ENCODE results near the gene IDE. TPM values are rescaled to one million over a fixed set of nuclear protein-coding genes. Genes with fewer than 3 reads are reported as not detected.

The IDE gene
- polyA plus RNA-seq, 1 experiment, result 15.1 TPM

GRCh38 chr10:92480413-92480812 lies 93.5 kb downstream of the IDE start:
- CTCF ChIA-PET, result no interaction called here
- POLR2A ChIA-PET, result no interaction called here
- Histone ChIP-seq H3K36me3 (ENCODE audit: control insufficient read depth, insufficient read depth, low read length) (peaks cover 2% of the 10 kb centered on the region), H3K4me3 (ENCODE audit: low read depth, low read length) (no peak overlapping the region), H3K27me3 (ENCODE audit: control insufficient read depth, insufficient read depth, low read length) (no peaks in the 10 kb centered on the region)
- TF ChIP-seq CTCF (IDR thresholded peaks at IDR 0.05; ENCODE audit: insufficient read depth, low read depth, low read length), result no peak
- no peak for DNase-seq (ENCODE audit: low read depth)

- Histone ChIP-seq H3K36me3 (ENCODE audit: control insufficient read depth, insufficient read depth, low read length) (peaks cover 4% of the 10 kb centered on the region), H3K4me3 (ENCODE audit: low read depth, low read length) (no peak overlapping the region), H3K27me3 (ENCODE audit: control insufficient read depth, insufficient read depth, low read length) (no peaks in the 10 kb centered on the region)
- TF ChIP-seq CTCF (IDR thresholded peaks at IDR 0.05; ENCODE audit: insufficient read depth, low read depth, low read length), result no peak
- DNase-seq (ENCODE audit: low read depth), result no peak
- POLR2A ChIA-PET, result no interaction called here
- CTCF ChIA-PET, result interaction anchor here (0.5 to 1.1 kb wide), 2 partner anchors 24 to 401 kb away, joined by 3 to 4 read pairs; no protein-coding TSS in a partner anchor
Observed at GRCh38 chr10:92479547-92479946, 94.3 kb downstream of the IDE start.

- Histone ChIP-seq H3K4me3 (ENCODE audit: low read depth, low read length) (no peak overlapping the region), H3K27me3 (ENCODE audit: control insufficient read depth, insufficient read depth, low read length) (no peaks in the 10 kb centered on the region), H3K36me3 (ENCODE audit: control insufficient read depth, insufficient read depth, low read length) (peaks cover 4% of the 10 kb centered on the region)
- ChIA-PET POLR2A (no interaction called here), CTCF (interaction anchor here (1.1 kb wide), 1 partner anchor 402 kb away, joined by 4 read pairs; no protein-coding TSS in a partner anchor)
- no peak for TF ChIP-seq CTCF (IDR thresholded peaks at IDR 0.05; ENCODE audit: insufficient read depth, low read depth, low read length)
- DNase-seq (ENCODE audit: low read depth), result no peak
Observed at GRCh38 chr10:92478536-92478935, 95.4 kb downstream of the IDE start.

- POLR2A ChIA-PET, result no interaction called here
- CTCF ChIA-PET, result interaction anchor here (0.6 kb wide), 1 partner anchor 43 kb away, joined by 3 read pairs; no protein-coding TSS in a partner anchor
Observed at GRCh38 chr10:92475357-92475868, 98.5 kb downstream of the IDE start.

GRCh38 chr10:92470026-92470425 lies 103.9 kb downstream of the IDE start:
- ChIA-PET POLR2A (no interaction called here), CTCF (interaction anchor here (0.7 kb wide), 1 partner anchor 13 kb away, joined by 3 read pairs; no protein-coding TSS in a partner anchor)
- no peak for TF ChIP-seq CTCF (IDR thresholded peaks at IDR 0.05; ENCODE audit: insufficient read depth, low read depth, low read length)
- H3K36me3 ChIP-seq (ENCODE audit: control insufficient read depth, insufficient read depth, low read length), result peaks cover 7% of the 10 kb centered on the region
- no peak for DNase-seq (ENCODE audit: low read depth)
- no peak overlapping the region for H3K4me3 ChIP-seq (ENCODE audit: low read depth, low read length)
- H3K27me3 ChIP-seq (ENCODE audit: control insufficient read depth, insufficient read depth, low read length), result no peaks in the 10 kb centered on the region

More at GRCh38 chr10:92475357-92475868, 98.5 kb downstream of the IDE start:
- no peak for DNase-seq (ENCODE audit: low read depth)
- Histone ChIP-seq H3K27me3 (ENCODE audit: control insufficient read depth, insufficient read depth, low read length) (no peaks in the 10 kb centered on the region), H3K36me3 (ENCODE audit: control insufficient read depth, insufficient read depth, low read length) (peaks cover 3% of the 10 kb centered on the region), H3K4me3 (ENCODE audit: low read depth, low read length) (no peak overlapping the region)
- no peak for TF ChIP-seq CTCF (IDR thresholded peaks at IDR 0.05; ENCODE audit: insufficient read depth, low read depth, low read length)

Measured in BJ (cell line).